Midbrain (tissue), 1 donor: ENCODE results near the gene SLC9A1.
"Not testable (repeated sequence)": the region's sequence is repeated elsewhere in the genome, so short reads cannot be mapped to it uniquely, and the experiment has no call there.

Experiments used
- DNase-seq: peaks from one replicate; lab custom pipeline; 2025; lab: John Stamatoyannopoulos, UW

Gene SLC9A1

GRCh38 chr1:27154991-27155781, at the start of gene SLC9A1:
TSS of gene SLC9A1 (minus strand) at chr1:27155125. CDS start at chr1:27154334, 791 bp downstream.
- DNase-seq: peak; percentile 92

- no peak for DNase-seq
Measured at GRCh38 chr1:27203946-27204345, 49.0 kb upstream of the SLC9A1 start.

GRCh38 chr1:27201295-27201694, 46.4 kb upstream of the SLC9A1 start:
- no peak for DNase-seq

GRCh38 chr1:27193194-27193593, 38.3 kb upstream of the SLC9A1 start:
- no peak for DNase-seq

- no peak for DNase-seq
Measured at GRCh38 chr1:27192039-27192529, 37.2 kb upstream of the SLC9A1 start.

GRCh38 chr1:27184665-27185064, 29.7 kb upstream of the SLC9A1 start:
- DNase-seq: not testable (repeated sequence)

- no peak for DNase-seq
Measured at GRCh38 chr1:27179979-27180378, 25.1 kb upstream of the SLC9A1 start.

- no peak for DNase-seq
Measured at GRCh38 chr1:27179379-27179778, 24.5 kb upstream of the SLC9A1 start.

GRCh38 chr1:27176954-27177353, 22.0 kb upstream of the SLC9A1 start:
- DNase-seq: no peak

GRCh38 chr1:27176323-27176722, 21.4 kb upstream of the SLC9A1 start:
- no peak for DNase-seq

- DNase-seq: not testable (repeated sequence)
Measured at GRCh38 chr1:27172992-27173391, 18.1 kb upstream of the SLC9A1 start.

- no peak for DNase-seq
Measured at GRCh38 chr1:27166929-27167328, 12.0 kb upstream of the SLC9A1 start.

- DNase-seq: no peak
Measured at GRCh38 chr1:27166351-27166802, 11.5 kb upstream of the SLC9A1 start.

GRCh38 chr1:27163093-27163492, 8.2 kb upstream of the SLC9A1 start:
- DNase-seq: no peak

GRCh38 chr1:27162090-27162489, 7.2 kb upstream of the SLC9A1 start:
- DNase-seq: no peak

GRCh38 chr1:27161594-27161993, 6.7 kb upstream of the SLC9A1 start:
- DNase-seq: no peak

- no peak for DNase-seq
Measured at GRCh38 chr1:27157194-27157593, 2.3 kb upstream of the SLC9A1 start.

GRCh38 chr1:27154469-27154990, 395 bp downstream of the SLC9A1 start:
- no peak for DNase-seq

GRCh38 chr1:27153927-27154358, 982 bp downstream of the SLC9A1 start:
- DNase-seq: no peak

- DNase-seq: no peak
Measured at GRCh38 chr1:27153549-27153886, 1.4 kb downstream of the SLC9A1 start.

- DNase-seq: no peak
Measured at GRCh38 chr1:27152829-27153548, 1.9 kb downstream of the SLC9A1 start.

GRCh38 chr1:27152004-27152828, 2.7 kb downstream of the SLC9A1 start:
- no peak for DNase-seq
